ACHN (cell line): ENCODE measurements around the gene CBFA2T3.
"Not testable (repeated sequence)": the region's sequence is repeated elsewhere in the genome, so short reads cannot be mapped to it uniquely, and the experiment has no call there.

ENCODE experiments used
- DNase-seq: peaks from one replicate; pipeline ENCODE4 v3.0.0-alpha.2; 2015
- in situ Hi-C: cut with HindIII; loops from 2 replicates; pipeline ENCODE4 v1.10.0; 2017; ENCODE audit warnings: low sequenced_read_pairs, low pct_ligation_motif_present, low pct_unique_long_range_greater_than_20kb

The CBFA2T3 gene

GRCh38 chr16:89013692-89014402 is 36.8 kb upstream of the CBFA2T3 start:
- in situ Hi-C loops: no loop called here
- DNase-seq: no peak

GRCh38 chr16:89013111-89013510 is 36.1 kb upstream of the CBFA2T3 start:
- in situ Hi-C loops: no loop called here
- no peak for DNase-seq

- no peak for DNase-seq
- in situ Hi-C loops: no loop called here
Measured at GRCh38 chr16:89012622-89012995, 35.6 kb upstream of the CBFA2T3 start.

- in situ Hi-C loops: no loop called here
- no peak for DNase-seq
Measured at GRCh38 chr16:89011909-89012621, 35.1 kb upstream of the CBFA2T3 start.

- in situ Hi-C loops: no loop called here
- no peak for DNase-seq
Measured at GRCh38 chr16:89010210-89010925, 33.4 kb upstream of the CBFA2T3 start.

GRCh38 chr16:89009343-89010209 is 32.6 kb upstream of the CBFA2T3 start:
- DNase-seq: peak; percentile 33
- in situ Hi-C loops: no loop called here

GRCh38 chr16:89008796-89009195 is 31.8 kb upstream of the CBFA2T3 start:
- DNase-seq, in situ Hi-C loops: not testable (repeated sequence)

- DNase-seq: no peak
- in situ Hi-C loops: no loop called here
Measured at GRCh38 chr16:89007371-89008249, 30.6 kb upstream of the CBFA2T3 start.

- no peak for DNase-seq
- in situ Hi-C loops: no loop called here
Measured at GRCh38 chr16:89006036-89006752, 29.2 kb upstream of the CBFA2T3 start.

GRCh38 chr16:89005201-89006035 is 28.4 kb upstream of the CBFA2T3 start:
- in situ Hi-C loops: no loop called here
- DNase-seq: no peak

- in situ Hi-C loops: no loop called here
- no peak for DNase-seq
Measured at GRCh38 chr16:89004209-89004831, 27.3 kb upstream of the CBFA2T3 start.

GRCh38 chr16:89003831-89004208 is 26.8 kb upstream of the CBFA2T3 start:
- DNase-seq: no peak
- in situ Hi-C loops: no loop called here

- in situ Hi-C loops: no loop called here
- no peak for DNase-seq
Measured at GRCh38 chr16:89002851-89003830, 26.1 kb upstream of the CBFA2T3 start.

GRCh38 chr16:89002081-89002480 is 25.1 kb upstream of the CBFA2T3 start:
- DNase-seq, in situ Hi-C loops: not testable (repeated sequence)
